Endometrium (tissue), 2 donors: ENCODE data around the gene RNF213.

ENCODE experiments used
- FAIRE-seq: peaks from 2 replicates; lab custom pipeline; 2012; peaks lifted over from hg19 to GRCh38; lab: Jason Lieb, UNC
- donor health status: control.
- donor health status: control.

RNF213 gene

DNA sequence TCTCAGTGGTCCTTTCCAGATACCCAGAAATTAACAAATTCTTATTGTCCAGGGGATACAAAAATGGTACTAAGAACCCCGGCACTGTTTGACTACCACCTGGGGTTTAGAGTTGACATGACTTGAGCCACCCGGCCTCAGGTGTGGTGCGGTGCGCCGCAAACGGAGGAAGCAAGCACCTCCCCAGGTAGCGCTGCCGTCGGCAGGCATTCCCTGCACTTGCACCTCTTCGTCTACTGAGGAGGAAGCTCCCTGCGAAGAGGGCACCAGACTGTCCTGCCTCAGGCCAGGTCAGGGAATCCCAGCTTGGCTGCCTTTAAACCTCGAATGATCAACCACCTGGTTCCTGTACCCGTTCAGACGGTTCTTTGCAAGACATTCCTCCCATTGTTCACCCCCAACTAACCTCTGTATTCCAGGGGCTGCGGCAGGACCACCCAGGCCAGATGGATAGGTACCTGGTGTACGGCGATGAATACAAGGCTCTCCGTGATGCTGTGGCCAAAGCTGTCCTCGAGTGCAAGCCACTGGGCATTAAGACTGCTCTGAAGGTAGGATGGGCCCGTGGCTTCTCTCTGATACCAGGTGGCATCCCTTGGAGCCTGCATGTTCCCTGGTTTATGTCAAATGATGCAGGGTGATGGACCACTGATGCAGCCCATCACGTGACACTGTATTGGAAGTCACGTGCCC is 113.5 kb downstream of the RNF213 start:
- no peak for FAIRE-seq

DNA sequence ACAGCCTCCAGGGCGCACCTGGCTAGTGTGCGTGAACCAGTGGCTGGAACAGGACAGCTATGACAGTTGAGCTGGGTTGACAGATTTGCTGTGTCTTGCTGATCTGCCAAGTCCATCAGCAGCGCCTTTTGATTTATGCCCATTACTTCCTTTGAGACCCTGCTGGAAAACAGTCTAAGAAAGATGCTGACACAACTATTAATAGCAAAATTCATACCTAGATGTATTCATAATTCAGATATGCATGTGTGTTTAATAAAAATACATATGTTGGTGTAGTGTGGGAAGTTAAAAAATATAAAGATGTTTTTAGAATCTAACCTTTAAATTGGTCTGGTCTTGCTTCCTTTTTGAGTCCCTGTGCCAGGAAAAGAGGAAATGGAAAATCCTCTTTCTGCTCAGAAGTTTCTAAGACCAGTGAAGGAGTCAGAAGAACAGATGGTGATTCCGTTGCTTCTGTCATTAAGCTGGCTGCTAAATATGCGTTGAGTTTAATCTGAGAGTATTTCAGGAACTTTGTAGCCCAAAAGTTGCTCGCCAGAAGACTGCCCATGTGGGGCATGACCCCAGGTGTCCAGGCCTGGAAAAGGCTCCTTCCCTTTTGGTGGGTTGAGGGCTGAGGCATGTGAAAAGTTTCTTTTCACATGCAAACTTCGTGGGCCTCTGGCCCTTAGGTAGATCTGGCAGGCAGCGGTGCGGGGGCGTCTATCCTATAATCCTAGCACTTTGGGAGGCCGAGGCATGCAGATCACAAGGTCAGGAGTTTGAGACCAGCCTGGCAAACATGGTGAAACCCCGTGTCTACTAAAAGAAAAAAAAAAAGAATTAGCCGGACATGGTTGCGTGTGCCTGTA is 114.3 kb downstream of the RNF213 start:
- no peak for FAIRE-seq

DNA sequence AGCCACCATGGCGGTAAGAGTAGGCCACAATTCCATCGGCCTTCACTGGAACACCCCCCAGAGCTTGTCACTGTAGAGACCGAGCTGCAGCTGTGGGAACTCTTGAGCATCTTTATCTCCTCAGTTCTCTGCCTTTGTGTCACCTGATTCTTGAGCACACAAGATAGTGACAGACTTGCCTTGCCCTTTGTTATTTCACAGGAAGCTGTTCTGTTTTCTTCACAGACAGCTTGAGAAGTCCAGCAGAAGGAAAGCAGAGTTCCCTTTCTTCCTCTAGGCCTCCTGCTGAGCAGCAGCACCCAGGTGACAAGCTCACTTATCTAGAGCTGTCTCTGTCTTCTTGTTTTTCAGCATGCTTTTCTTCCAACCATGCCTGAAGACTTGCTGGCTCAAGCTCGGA is 115.9 kb downstream of the RNF213 start:
- no peak for FAIRE-seq

DNA sequence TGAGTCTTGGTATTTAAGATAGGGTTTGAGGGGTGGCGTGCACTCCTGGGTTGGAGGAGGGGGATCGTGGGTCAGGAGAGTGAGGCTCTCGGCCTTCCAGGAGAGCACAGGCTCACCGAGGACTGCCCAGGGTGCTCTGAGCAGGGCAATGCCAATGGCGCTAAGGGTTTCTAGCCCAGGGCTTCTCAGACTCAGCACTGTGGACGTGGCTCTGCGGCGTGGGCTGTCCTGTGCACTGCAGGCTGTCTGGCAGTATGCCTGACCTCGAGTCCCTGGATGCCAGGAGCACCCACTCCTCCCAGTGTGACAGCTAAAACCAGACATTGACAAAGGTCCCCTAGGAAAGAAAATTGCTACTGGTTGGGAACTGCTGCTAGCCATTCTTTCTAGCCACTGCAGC is 117.1 kb downstream of the RNF213 start:
- no peak for FAIRE-seq

DNA sequence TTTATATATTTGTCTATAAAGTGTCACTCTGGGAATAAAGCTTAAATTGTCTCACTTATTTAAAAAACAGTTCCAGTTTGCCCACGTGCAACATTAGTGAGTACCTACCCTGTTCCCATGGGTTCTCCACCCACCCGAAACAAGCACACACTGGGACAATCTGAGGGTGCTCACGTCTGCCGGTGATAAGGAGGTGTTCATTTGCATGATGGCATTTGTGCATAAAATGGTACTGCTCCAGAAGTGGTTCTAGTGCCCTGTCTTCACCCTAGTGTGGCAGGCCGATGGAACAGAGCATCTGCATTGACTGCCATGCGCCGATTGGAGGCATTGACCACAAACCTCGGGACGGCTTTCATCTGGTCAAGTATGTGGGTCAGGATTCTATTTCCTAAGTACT is 118.7 kb downstream of the RNF213 start:
- FAIRE-seq, result no peak

- no peak for FAIRE-seq
Measured at GRCh38 chr17:80380068-80380467, 119.4 kb downstream of the RNF213 start.

GRCh38 chr17:80380555-80381002 is 119.9 kb downstream of the RNF213 start:
- FAIRE-seq, result no peak

DNA sequence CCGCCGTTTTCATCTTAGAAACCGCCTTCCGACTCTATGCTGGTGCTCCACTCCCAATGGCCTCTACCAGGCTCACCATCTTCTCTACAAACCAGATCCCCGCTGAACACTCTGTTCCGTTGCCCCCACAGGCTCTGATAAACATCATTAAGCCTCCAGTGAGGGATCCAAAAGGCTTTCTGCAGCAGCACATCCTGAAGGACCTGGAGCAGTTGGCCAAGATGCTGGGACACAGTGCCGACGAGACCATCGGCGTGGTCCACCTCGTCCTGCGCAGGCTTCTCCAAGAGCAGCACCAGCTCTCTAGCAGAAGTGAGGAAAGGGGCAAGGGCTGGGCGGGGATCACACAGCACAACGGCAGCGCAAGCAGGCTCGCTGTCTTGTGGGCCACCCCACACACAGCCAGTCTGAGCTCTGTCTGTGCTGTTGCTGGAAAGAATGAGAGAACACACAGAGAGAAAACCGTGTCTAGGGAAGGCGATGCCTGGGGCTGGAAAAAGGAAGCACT is 120.8 kb downstream of the RNF213 start:
- no peak for FAIRE-seq

- no peak for FAIRE-seq
Measured at GRCh38 chr17:80382446-80382845, 121.8 kb downstream of the RNF213 start.

- no peak for FAIRE-seq
Measured at GRCh38 chr17:80382956-80383355, 122.3 kb downstream of the RNF213 start.

DNA sequence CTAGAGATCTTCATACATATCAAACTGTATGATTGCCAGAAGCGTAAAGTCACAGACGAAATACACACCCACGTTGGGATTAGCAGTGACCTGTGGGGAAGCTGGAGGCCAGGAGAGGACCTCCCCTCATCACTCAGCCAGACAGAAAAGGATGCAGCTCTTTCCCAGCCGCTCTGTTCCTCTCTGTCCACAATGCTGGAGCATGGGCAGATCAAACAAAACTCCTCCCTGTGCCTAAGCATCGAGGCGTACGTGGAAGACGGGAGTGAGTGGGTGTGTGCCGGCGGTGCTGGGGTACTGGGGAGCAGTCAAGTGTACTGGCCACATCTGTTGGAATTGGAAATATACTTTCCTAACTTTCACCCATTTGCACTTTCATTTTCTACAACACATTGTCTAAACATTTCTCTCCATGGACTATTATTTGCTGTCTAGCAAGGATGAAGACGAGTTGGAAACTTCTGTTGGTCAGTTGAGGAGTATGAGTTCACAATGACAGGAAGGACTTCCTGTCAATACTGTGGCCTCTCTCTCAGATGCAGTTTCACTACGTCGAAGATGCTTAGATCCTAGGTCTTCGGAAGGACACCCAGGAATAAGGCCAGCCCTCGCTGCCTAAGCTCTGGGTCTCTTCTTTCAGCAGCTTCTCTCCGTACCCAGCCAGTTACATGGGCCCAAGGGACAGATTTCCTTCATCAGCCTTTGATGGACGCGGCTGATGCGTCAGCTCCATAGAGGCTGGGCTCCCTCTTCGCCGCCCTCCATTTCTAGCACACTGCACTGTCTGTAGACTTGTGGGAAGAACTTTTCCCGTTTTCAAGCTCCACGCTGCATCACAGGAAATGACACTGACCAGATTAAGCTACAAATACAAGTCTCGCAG is 123.7 kb downstream of the RNF213 start:
- no peak for FAIRE-seq

DNA sequence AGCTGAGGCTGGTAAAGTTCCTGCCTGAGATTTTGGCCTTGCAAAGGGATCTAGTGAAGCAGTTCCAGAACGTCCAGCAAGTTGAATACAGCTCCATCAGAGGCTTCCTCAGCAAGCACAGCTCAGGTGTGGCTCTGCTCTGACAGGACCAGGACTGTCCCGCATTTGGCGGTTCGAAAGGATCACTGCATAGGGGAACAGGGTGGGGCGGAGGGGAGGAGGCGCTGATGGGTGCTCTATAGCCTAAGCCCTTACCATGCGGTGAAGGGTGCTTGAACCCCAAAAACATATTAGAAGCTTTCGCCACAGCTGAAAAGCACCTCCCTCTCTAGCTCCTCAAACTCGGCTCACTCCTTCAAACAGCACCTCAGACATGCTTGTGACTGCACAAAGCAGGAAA is 124.4 kb downstream of the RNF213 start:
- FAIRE-seq, result no peak

GRCh38 chr17:80386341-80386740 is 125.7 kb downstream of the RNF213 start:
- no peak for FAIRE-seq

GRCh38 chr17:80387071-80387470 is 126.4 kb downstream of the RNF213 start:
- FAIRE-seq, result no peak

GRCh38 chr17:80388175-80388574 is 127.5 kb downstream of the RNF213 start:
- no peak for FAIRE-seq

DNA sequence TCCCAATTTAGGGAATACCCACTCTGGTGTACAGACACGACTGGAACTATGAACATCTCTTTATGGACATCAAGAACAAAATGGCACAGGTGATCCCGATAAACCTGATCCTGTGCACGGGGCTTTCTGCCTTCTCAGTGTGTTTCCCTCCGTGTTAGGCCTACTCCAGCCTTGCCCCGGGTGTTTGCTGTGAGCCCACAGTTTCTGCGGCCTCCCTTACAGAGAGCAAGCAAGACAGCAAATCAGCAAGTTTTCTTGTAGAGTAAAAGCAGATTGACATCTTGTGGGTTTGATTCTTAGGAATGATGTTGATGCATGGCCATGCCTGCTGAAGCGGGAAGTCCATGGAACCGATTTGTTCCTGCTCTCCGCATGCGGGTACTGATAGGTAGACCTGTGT is 127.9 kb downstream of the RNF213 start:
- FAIRE-seq, result no peak

GRCh38 chr17:80389011-80389995 is 128.7 kb downstream of the RNF213 start:
- FAIRE-seq, result no peak

GRCh38 chr17:80393241-80393890 is 132.7 kb downstream of the RNF213 start:
- FAIRE-seq, result no peak

DNA sequence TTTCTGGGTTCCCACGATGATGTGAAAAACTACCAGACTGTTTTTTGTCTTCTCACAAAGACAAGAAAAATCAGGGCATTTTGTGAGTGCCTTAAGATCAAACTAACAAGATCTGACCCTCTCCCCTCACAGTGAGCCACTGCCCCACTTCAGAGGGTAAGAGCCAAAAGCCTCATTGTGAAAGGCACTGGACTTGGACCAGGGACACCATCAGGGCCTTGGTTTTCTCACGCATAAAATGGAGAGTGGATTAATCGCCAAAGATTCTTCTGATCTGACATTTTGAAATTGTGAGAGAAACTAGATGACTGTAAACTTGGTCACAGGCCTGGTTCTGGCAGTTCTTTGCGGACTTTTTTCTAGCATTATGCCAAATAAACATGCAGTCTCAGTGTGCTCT is 133.3 kb downstream of the RNF213 start:
- no peak for FAIRE-seq

DNA sequence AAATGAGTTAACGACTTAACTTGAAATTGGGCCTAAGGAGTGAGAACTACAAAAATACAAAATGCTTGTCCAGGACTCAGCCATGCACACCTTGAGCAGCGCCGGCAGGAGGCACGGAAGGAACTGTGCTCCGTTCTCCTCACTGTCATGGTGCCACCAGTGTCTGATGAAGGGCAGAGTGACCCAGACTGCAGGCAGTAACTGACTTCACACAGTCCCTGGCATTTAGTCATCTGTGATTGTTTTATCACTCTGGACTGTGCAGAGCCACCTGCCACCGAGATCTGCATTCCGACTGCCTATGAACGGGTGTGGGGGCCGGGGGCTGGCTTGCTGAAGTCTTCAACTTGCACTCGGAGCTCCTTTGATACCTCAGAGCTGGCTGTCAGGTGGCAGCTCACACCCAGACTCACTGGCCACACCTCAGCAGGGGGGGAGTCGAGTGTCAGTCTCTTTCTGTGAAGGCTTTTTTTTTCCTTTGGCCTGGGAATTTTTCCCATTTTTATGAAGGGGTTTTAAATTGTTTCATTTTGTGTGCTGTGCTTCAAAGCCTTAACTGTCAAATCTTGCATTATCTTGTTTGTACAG is 134.1 kb downstream of the RNF213 start:
- no peak for FAIRE-seq
